Measurements from ENCODE around the gene ZSCAN5B.
"Not testable (repeated sequence)": the region's sequence is repeated elsewhere in the genome, so short reads cannot be mapped to it uniquely, and the experiment has no call there.

Gene ZSCAN5B, protein sequence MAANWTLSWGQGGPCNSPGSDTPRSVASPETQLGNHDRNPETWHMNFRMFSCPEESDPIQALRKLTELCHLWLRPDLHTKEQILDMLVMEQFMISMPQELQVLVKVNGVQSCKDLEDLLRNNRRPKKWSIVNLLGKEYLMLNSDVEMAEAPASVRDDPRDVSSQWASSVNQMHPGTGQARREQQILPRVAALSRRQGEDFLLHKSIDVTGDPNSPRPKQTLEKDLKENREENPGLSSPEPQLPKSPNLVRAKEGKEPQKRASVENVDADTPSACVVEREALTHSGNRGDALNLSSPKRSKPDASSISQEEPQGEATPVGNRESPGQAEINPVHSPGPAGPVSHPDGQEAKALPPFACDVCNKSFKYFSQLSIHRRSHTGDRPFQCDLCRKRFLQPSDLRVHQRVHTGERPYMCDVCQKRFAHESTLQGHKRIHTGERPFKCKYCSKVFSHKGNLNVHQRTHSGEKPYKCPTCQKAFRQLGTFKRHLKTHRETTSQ

GRCh38 chr19:56197646-56198045, at the start of gene ZSCAN5B:
ZSCAN5B (minus strand) TSS chr19:56197783; CDS start chr19:56193052, 4,731 bp downstream.
- DNase-seq (ENCODE audit: low spot score), result not testable (repeated sequence)

- DNase-seq (ENCODE audit: low spot score), result not testable (repeated sequence)
Measured at GRCh38 chr19:56245764-56246163, 48.2 kb upstream of the ZSCAN5B start.

GRCh38 chr19:56245121-56245740, 47.6 kb upstream of the ZSCAN5B start:
- DNase-seq (ENCODE audit: low spot score), result no peak

DNA sequence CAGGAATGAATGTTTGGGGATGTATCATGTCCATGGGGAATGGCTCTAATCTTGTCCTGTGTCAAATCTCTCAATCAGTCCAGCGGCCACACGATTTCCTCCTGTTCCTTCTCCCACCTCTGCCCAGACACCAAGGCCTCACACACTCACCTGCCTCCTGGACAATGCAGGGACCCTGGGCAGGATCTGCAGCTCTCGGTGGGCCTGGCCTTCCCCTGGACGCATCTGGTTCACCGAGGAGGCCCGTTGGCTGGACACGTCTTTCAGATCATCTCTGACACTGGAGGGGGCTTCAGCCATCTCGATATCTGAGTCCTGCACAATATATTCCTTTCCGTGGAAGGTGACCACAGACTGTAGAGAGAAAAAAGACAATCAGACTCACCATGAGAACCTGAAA, 25.9 kb upstream of the ZSCAN5B start:
- no peak for DNase-seq (ENCODE audit: low spot score)

- DNase-seq (ENCODE audit: low spot score), result no peak
Measured at GRCh38 chr19:56222901-56223300, 25.3 kb upstream of the ZSCAN5B start.

DNA sequence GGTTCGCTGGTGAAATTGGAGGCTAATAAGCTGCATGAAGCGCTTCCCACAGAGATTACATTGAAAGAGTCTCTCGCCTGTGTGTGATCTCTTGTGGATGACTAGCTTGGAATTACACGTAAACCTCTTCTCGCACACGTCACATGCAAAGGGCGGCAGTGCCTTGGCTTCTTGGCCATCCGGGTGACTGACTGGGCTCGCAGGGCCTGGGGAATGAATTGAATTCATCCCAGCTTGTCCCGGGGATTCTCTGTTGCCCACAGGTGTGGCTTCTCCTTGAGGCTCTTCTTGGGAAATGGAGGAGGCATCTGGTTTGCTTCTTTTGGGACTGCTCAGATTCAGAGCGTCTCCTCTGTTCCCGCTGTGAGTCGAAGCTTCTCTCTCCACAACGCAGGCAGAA, 24.3 kb upstream of the ZSCAN5B start:
- no peak for DNase-seq (ENCODE audit: low spot score)

- not testable (repeated sequence) for DNase-seq (ENCODE audit: low spot score)
Measured at GRCh38 chr19:56221442-56221841, 23.9 kb upstream of the ZSCAN5B start.

- no peak for DNase-seq (ENCODE audit: low spot score)
Measured at GRCh38 chr19:56218961-56219360, 21.4 kb upstream of the ZSCAN5B start.

- no peak for DNase-seq (ENCODE audit: low spot score)
Measured at GRCh38 chr19:56217039-56217949, 19.7 kb upstream of the ZSCAN5B start.

- no peak for DNase-seq (ENCODE audit: low spot score)
Measured at GRCh38 chr19:56211718-56212117, 14.1 kb upstream of the ZSCAN5B start.

GRCh38 chr19:56210036-56210435, 12.5 kb upstream of the ZSCAN5B start:
- DNase-seq (ENCODE audit: low spot score), result not testable (repeated sequence)

- no peak for DNase-seq (ENCODE audit: low spot score)
Measured at GRCh38 chr19:56209091-56209490, 11.5 kb upstream of the ZSCAN5B start.

DNA sequence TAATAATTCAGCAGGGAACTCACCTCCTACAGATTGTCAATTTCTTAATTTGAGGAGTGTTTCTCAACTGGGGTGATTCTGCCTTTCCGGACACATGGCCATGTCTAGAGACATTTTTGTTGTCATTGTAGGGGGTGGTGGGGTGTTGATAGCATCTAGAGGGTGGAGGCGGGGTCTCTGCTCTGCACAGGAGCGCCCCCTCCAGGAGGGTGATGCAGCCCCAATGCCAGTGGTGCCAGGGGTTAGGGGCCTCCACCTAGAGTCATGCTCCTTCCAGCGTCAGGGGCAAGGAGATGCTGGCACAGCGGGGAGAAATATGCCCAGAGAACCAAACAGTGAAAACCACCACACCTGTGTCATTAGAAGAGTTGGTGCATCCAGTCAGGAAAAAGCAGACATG, 10.0 kb upstream of the ZSCAN5B start:
- DNase-seq (ENCODE audit: low spot score), result not testable (repeated sequence)

GRCh38 chr19:56201973-56202372, 4.4 kb upstream of the ZSCAN5B start, which contains the start of gene ZSCAN5C:
ZSCAN5C (plus strand) TSS chr19:56202273; CDS start chr19:56205914, 3,641 bp downstream.
- DNase-seq (ENCODE audit: low spot score), result no peak

DNA sequence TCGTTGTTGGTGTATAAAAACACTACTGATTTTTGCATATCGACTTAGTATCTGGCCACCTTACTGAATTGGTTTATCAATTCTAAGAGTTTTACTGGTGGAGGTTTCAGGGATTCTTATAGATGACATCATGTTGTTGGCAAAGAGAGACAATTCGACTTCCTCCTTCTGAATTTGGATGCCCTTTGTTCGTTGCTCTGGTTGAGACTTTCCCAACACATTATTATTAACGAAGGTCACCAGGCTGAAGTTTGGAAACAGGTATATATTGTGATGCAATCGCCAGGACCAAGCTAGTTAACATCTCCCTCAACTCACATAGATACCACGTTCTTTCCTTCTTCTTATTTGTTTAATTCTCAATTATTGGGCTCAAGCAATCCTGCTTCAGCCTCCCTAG, 2.1 kb upstream of the ZSCAN5B start:
- no peak for DNase-seq (ENCODE audit: low spot score)

GRCh38 chr19:56193981-56194640, 3.5 kb downstream of the ZSCAN5B start:
- DNase-seq (ENCODE audit: low spot score), result no peak

DNA sequence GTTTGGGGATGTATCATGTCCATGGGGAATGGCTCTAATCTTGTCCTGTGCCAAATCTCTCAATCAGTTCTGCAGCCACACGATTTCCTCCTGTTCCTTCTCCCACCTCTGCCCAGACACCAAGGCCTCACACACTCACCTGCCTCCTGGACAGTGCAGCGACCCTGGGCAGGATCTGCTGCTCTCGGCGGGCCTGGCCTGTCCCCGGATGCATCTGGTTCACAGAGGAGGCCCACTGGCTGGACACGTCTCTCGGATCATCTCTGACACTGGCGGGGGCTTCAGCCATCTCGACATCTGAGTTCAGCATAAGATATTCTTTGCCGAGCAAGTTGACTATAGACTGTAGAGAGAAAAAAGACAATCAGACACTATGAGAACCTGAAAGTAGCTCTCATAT, 5.9 kb downstream of the ZSCAN5B start:
- DNase-seq (ENCODE audit: low spot score), result no peak

DNA sequence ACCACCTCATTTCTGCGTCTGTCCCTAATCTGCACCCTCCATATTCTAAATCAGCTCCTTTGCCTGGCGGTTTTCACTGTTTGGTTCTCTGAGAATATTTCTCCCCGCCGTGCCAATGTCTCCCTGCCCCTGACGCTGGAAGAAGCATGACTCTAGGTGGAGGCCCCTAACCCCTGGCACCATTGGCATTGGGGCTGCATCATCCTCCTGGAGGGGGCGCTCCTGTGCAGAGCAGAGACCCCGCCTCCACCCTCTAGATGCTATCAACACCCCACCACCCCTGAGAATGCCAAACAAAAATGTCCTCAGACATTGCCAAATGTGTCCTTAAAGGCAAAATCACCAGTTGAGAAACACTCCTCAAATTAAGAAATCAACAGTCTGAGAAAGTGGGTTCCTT, 6.5 kb downstream of the ZSCAN5B start:
- no peak for DNase-seq (ENCODE audit: low spot score)

DNA sequence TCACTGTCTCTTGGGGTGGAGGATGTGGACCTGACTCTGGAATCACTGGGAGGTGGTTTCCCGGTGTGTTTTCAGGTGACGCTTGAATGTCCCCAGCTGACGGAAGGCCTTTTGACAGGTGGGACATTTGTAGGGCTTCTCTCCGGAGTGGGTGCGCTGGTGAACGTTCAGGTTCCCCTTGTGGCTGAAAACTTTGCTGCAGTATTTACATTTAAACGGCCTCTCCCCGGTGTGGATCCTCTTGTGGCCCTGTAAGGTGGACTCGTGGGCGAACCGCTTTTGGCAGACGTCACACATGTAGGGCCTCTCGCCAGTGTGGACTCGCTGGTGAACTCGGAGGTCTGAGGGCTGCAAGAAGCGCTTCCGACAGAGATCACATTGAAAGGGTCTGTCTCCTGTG, 7.8 kb downstream of the ZSCAN5B start:
- DNase-seq (ENCODE audit: low spot score), result no peak

- no peak for DNase-seq (ENCODE audit: low spot score)
Measured at GRCh38 chr19:56177564-56178243, 19.9 kb downstream of the ZSCAN5B start.

- DNase-seq (ENCODE audit: low spot score), result no peak
Measured at GRCh38 chr19:56176881-56177280, 20.7 kb downstream of the ZSCAN5B start.
